HCT116 (cell line): Measurements from ENCODE around the gene KRTAP4-3. TPM values are rescaled to one million over a fixed set of nuclear protein-coding genes. Genes with fewer than 3 reads are reported as not detected.
"Not testable (repeated sequence)": the region's sequence is repeated elsewhere in the genome, so short reads cannot be mapped to it uniquely, and the experiment has no call there.

Experiments
- ATAC-seq: fragments of 200-7000 bp; cut with Tn5 transposase; 2 replicates; pipeline ENCODE4 v1.9.1; 2020; ENCODE audit warnings: mild to moderate bottlenecking, moderate library complexity
- BruUV-seq: library from RNA; stranded (reverse); fragments of 400-500 nt; replicated peaks from 2 replicates; lab custom pipeline; 2021; lab: Mats Ljungman, UMichigan
- CTCF ChIA-PET: fragments of 300-600 bp; sonication (Branson Sonifier 250); formaldehyde crosslinking; loops from one replicate; lab custom pipeline; 2021; ENCODE audit warnings: antibody characterized with exemption; lab: Charles Lee
- POLR2A ChIA-PET: fragments of 300-600, 350-600 bp; sonication (Branson Sonifier 250); formaldehyde crosslinking; loops from one replicate; lab custom pipeline; 2021; ENCODE audit warnings: antibody characterized with exemption; lab: Charles Lee
- RAD21 ChIA-PET, 2 experiments: fragments of 300-600 bp; sonication (Branson Sonifier 250); formaldehyde crosslinking; loops; one replicate each; lab custom pipeline; 2023; ENCODE audit warnings: low total read pairs in 2 of 2; ENCODE audit not compliant: uncharacterized antibody in 2 of 2, unreplicated experiment in 2 of 2, low non-redundant PET in 1 of 2; lab: Charles Lee
- DNase-seq: peaks from one replicate; pipeline ENCODE4 v3.0.0-alpha.2; 2010; ENCODE audit warnings: low read depth, low spot score
- H2AFZ ChIP-seq: fragments of 200-600 bp; shearing (Covaris generic), sonication (generic); 2 replicates; pipeline ENCODE4 v1.6.1; 2017; ENCODE audit warnings: low read depth, mixed run types, mixed read lengths, antibody characterized with exemption, low read length; ENCODE audit not compliant: poor library complexity, severe bottlenecking
- H3K27ac ChIP-seq: 2 replicates; pipeline ENCODE4 v1.5.1; 2012; ENCODE audit warnings: low read depth, low read length
- H3K27me3 ChIP-seq: fragments of 200-600 bp; sonication (generic); 2 replicates; pipeline ENCODE4 v1.6.1; 2016; ENCODE audit warnings: mixed run types, low read length, mixed read lengths; ENCODE audit not compliant: insufficient read depth
- H3K36me3 ChIP-seq, 2 experiments: fragments of 200-500 bp in 1 of 2; fragments of 200-600 bp in 1 of 2; sonication (Bioruptor generic) in 1 of 2; sonication (generic) in 1 of 2; 2 replicates each; pipeline versions ENCODE4 v1.5.1 to v1.6.1; 2014 to 2016; ENCODE audit warnings: low read length in 2 of 2, inconsistent platforms in 1 of 2, mixed read lengths in 1 of 2, mixed run types in 1 of 2; ENCODE audit not compliant: insufficient read depth in 2 of 2, control insufficient read depth in 1 of 2
- H3K4me1 ChIP-seq, 2 experiments: fragments of 200-600 bp in 1 of 2; sonication (generic) in 1 of 2; 2 replicates each; pipeline versions ENCODE4 v1.5.1 to v1.6.1; 2012 to 2017; ENCODE audit warnings: low read length in 2 of 2, inconsistent platforms in 1 of 2, mild to moderate bottlenecking in 1 of 2, mixed read lengths in 1 of 2, mixed run types in 1 of 2, moderate library complexity in 1 of 2; ENCODE audit not compliant: insufficient read depth in 2 of 2, control insufficient read depth in 1 of 2
- H3K4me2 ChIP-seq: fragments of 200-600 bp; sonication (generic); 2 replicates; pipeline ENCODE4 v1.6.1; 2017; ENCODE audit warnings: mixed run types, low read length, mixed read lengths
- H3K4me3 ChIP-seq, 2 experiments: fragments of 200-600 bp in 1 of 2; sonication (generic) in 1 of 2; replicated peaks in 1 of 2; 2 replicates each; pipeline ENCODE4 v1.5.1; 2011 to 2016; ENCODE audit warnings: low read length in 2 of 2, control low read depth in 1 of 2, low read depth in 1 of 2, mild to moderate bottlenecking in 1 of 2, mixed read lengths in 1 of 2, mixed run types in 1 of 2
- H3K79me2 ChIP-seq: fragments of 200-600 bp; sonication (generic); 2 replicates; pipeline ENCODE4 v1.6.1; 2017; ENCODE audit warnings: mild to moderate bottlenecking, mixed run types, low read length, moderate library complexity, mixed read lengths; ENCODE audit not compliant: insufficient read depth
- H3K9ac ChIP-seq: fragments of 200-600 bp; sonication (generic); 2 replicates; pipeline ENCODE4 v1.6.1; 2016; ENCODE audit warnings: low read length, mixed read lengths
- H3K9me2 ChIP-seq: fragments of 200-600 bp; sonication (generic), shearing (Covaris generic); 2 replicates; pipeline ENCODE4 v1.6.1; 2017; ENCODE audit warnings: mixed run types, mild to moderate bottlenecking, moderate library complexity; ENCODE audit not compliant: insufficient read depth
- H3K9me3 ChIP-seq, 2 experiments: fragments of 200-500 bp in 1 of 2; fragments of 200-600 bp in 1 of 2; sonication (Bioruptor generic) in 1 of 2; sonication (generic) in 1 of 2; 2 replicates each; pipeline ENCODE4 v1.6.1; 2014 to 2017; ENCODE audit warnings: low read length in 2 of 2, mixed read lengths in 2 of 2, inconsistent platforms in 1 of 2, low read depth in 1 of 2, mild to moderate bottlenecking in 1 of 2, mixed run types in 1 of 2, moderate library complexity in 1 of 2; ENCODE audit not compliant: control insufficient read depth in 1 of 2, insufficient read depth in 1 of 2
- H4K20me1 ChIP-seq: fragments of 200-600 bp; sonication (generic), shearing (Covaris generic); 2 replicates; pipeline ENCODE4 v1.6.1; 2017; ENCODE audit warnings: mixed run types, mild to moderate bottlenecking, moderate library complexity; ENCODE audit not compliant: insufficient read depth
- CEBPB ChIP-seq: IDR thresholded peaks from 2 replicates; pipeline ENCODE4 v1.6.1; 2012; ENCODE audit warnings: low read depth
- CTCF ChIP-seq, 3 experiments: fragments of 200-600 bp in 1 of 3; sonication (generic) in 1 of 3; IDR thresholded peaks in 2 of 3; conservative IDR thresholded peaks in 1 of 3; 2 replicates each; pipeline ENCODE4 v1.5.1; 2012 to 2017; ENCODE audit warnings: low read depth in 2 of 3, low read length in 2 of 3, antibody characterized with exemption in 1 of 3, borderline replicate concordance in 1 of 3, control low read depth in 1 of 3, mild to moderate bottlenecking in 1 of 3, mixed read lengths in 1 of 3, mixed run types in 1 of 3, moderate library complexity in 1 of 3; ENCODE audit not compliant: insufficient read depth in 1 of 3
- ELF1 ChIP-seq: IDR thresholded peaks from 2 replicates; pipeline ENCODE4 v1.6.1; 2012; ENCODE audit warnings: low read depth, borderline replicate concordance
- intact Hi-C: fragments of 100-400 bp; cut with micrococcal nuclease; formaldehyde crosslinking; loops from 2 replicates; pipeline ENCODE4 v1.10.0; 2022
- total RNA-seq: library from RNA; stranded (reverse); gene quantifications from one replicate; pipeline ENCODE4 v1.2.1, GENCODE V29; 2021; ENCODE audit not compliant: unreplicated experiment

Gene KRTAP4-3
- total RNA-seq, 1 experiment from 2014 or later: not detected

- H3K4me2 ChIP-seq, H3K4me3 ChIP-seq, BruUV-seq, H3K9me3 ChIP-seq, H3K27me3 ChIP-seq, POLR2A ChIA-PET, H3K4me1 ChIP-seq, ATAC-seq, H2AFZ ChIP-seq, H3K27ac ChIP-seq, H3K79me2 ChIP-seq, RAD21 ChIA-PET, H4K20me1 ChIP-seq, intact Hi-C loops, DNase-seq, H3K9me2 ChIP-seq, H3K9ac ChIP-seq, CTCF ChIA-PET, H3K36me3 ChIP-seq: not testable (repeated sequence)
Observed at GRCh38 chr17:41160190-41160589, 7.8 kb downstream of the KRTAP4-3 start.

- ATAC-seq (no peak), DNase-seq (no peak)
- Histone ChIP-seq H3K27me3 (no peaks in the 10 kb centered on the region), H3K4me3 (no peak overlapping the region), H3K79me2 (no peaks in the 10 kb centered on the region), H3K9ac (no peak overlapping the region), H3K36me3 (no peaks in the 10 kb centered on the region), H3K9me3 (peaks cover 0 to 10% of the 10 kb centered on the region in 2 experiments; a peak in 1 of 4 replicates), H4K20me1 (no peaks in the 10 kb centered on the region), H3K4me2 (no peak overlapping the region), H3K4me1 (no peaks in the 10 kb centered on the region)
- POLR2A ChIA-PET: no interaction called here
- RAD21 ChIA-PET: no interaction called here
- intact Hi-C loops: no loop called here
- TF ChIP-seq ELF1: no peak
- TF ChIP-seq CEBPB: no peak
- TF ChIP-seq CTCF (IDR thresholded peaks at IDR 0.05 in 2 of 3, conservative IDR thresholded peaks at IDR 0.05 in 1 of 3; ENCODE audit: borderline replicate concordance in 1 of 3, insufficient read depth in 1 of 3, low read depth in 2 of 3, low read length in 2 of 3): no peak
- TF ChIP-seq, all 23 proteins: peak for 0
- CTCF ChIA-PET: no interaction called here
- Histone ChIP-seq H3K27ac (no peak overlapping the region), H2AFZ (no peak overlapping the region), H3K9me2 (no peaks in the 10 kb centered on the region)
- BruUV-seq: no TSS peak
Observed at GRCh38 chr17:41153856-41154255, 14.2 kb downstream of the KRTAP4-3 start.
